Loucy (cell line): Measurements from ENCODE around the gene KLHL8.

Experiments
- CTCF ChIP-seq: fragments of 200-600 bp; sonication (generic); conservative IDR thresholded peaks from 2 replicates; pipeline ENCODE4 v1.5.1; 2014; ENCODE audit warnings: mild to moderate bottlenecking, antibody characterized with exemption, low read length
- EZH2phosphoT487 ChIP-seq: fragments of 200-600 bp; IDR thresholded peaks from 2 replicates; pipeline ENCODE4 v1.6.1; 2018; ENCODE audit warnings: antibody characterized with exemption, mild to moderate bottlenecking, moderate library complexity, borderline replicate concordance

- TF ChIP-seq CTCF (no peak), EZH2phosphoT487 (no peak)
Measured at GRCh38 chr4:87118421-87118820, 102.0 kb downstream of the KLHL8 start.
